ENCODE results near the gene MAGI2. TPM values are rescaled to one million over a fixed set of nuclear protein-coding genes. Genes with fewer than 3 reads are reported as not detected.
A peak's percentile ranks its signal among the peaks of the same experiment; 100 is the strongest.

MAGI2 gene
- total and polyA plus RNA-seq, 2 experiments from 2014 or later: 16.8 to 24.7 TPM

GRCh38 chr7:78169992-78170391 lies 1283.5 kb downstream of the MAGI2 start:
- Histone ChIP-seq H3K9me3 (ENCODE audit: low read depth) (no peaks in the 10 kb centered on the region), H3K4me3 (no peak overlapping the region), H3K36me3 (no peaks in the 10 kb centered on the region), H3K4me1 (ENCODE audit: low read depth) (peaks cover 8% of the 10 kb centered on the region), H3K27ac (no peak overlapping the region), H3K27me3 (no peaks in the 10 kb centered on the region)
- TF ChIP-seq CTCF (IDR thresholded peaks at IDR 0.05; ENCODE audit: low read depth, low read length): no peak
- DNase-seq (ENCODE audit: low read depth in 1 of 2, low spot score in 1 of 2): no peak

GRCh38 chr7:78168865-78169264 lies 1284.6 kb downstream of the MAGI2 start:
- no peak for DNase-seq (ENCODE audit: low read depth in 1 of 2, low spot score in 1 of 2)
- H3K4me1 ChIP-seq (ENCODE audit: low read depth): peaks cover 8% of the 10 kb centered on the region
- H3K9me3 ChIP-seq (ENCODE audit: low read depth): no peaks in the 10 kb centered on the region
- H3K4me3 ChIP-seq: no peak overlapping the region
- no peaks in the 10 kb centered on the region for H3K36me3 ChIP-seq
- no peak for TF ChIP-seq CTCF (IDR thresholded peaks at IDR 0.05; ENCODE audit: low read depth, low read length)
- H3K27me3 ChIP-seq: no peaks in the 10 kb centered on the region
- H3K27ac ChIP-seq: no peak overlapping the region

- H3K9me3 ChIP-seq (ENCODE audit: low read depth): no peaks in the 10 kb centered on the region
- peaks cover 1% of the 10 kb centered on the region for H3K4me1 ChIP-seq (ENCODE audit: low read depth)
- no peak overlapping the region for H3K27ac ChIP-seq
- no peak overlapping the region for H3K4me3 ChIP-seq
- H3K27me3 ChIP-seq: no peaks in the 10 kb centered on the region
- no peak for DNase-seq (ENCODE audit: low read depth in 1 of 2, low spot score in 1 of 2)
- H3K36me3 ChIP-seq: no peaks in the 10 kb centered on the region
- no peak for TF ChIP-seq CTCF (IDR thresholded peaks at IDR 0.05; ENCODE audit: low read depth, low read length)
Measured at GRCh38 chr7:78167860-78168259, 1285.6 kb downstream of the MAGI2 start.

- no peak for DNase-seq (ENCODE audit: low read depth in 1 of 2, low spot score in 1 of 2)
- H3K4me3 ChIP-seq: no peak overlapping the region
- H3K27me3 ChIP-seq: no peaks in the 10 kb centered on the region
- H3K27ac ChIP-seq: no peak overlapping the region
- no peaks in the 10 kb centered on the region for H3K36me3 ChIP-seq
- H3K9me3 ChIP-seq (ENCODE audit: low read depth): no peaks in the 10 kb centered on the region
- no peak for TF ChIP-seq CTCF (IDR thresholded peaks at IDR 0.05; ENCODE audit: low read depth, low read length)
- no peaks in the 10 kb centered on the region for H3K4me1 ChIP-seq (ENCODE audit: low read depth)
Measured at GRCh38 chr7:78165854-78166253, 1287.6 kb downstream of the MAGI2 start.

GRCh38 chr7:78165454-78165853 lies 1288.0 kb downstream of the MAGI2 start:
- H3K27me3 ChIP-seq: no peaks in the 10 kb centered on the region
- H3K9me3 ChIP-seq (ENCODE audit: low read depth): no peaks in the 10 kb centered on the region
- H3K4me1 ChIP-seq (ENCODE audit: low read depth): no peaks in the 10 kb centered on the region
- no peak for TF ChIP-seq CTCF (IDR thresholded peaks at IDR 0.05; ENCODE audit: low read depth, low read length)
- no peaks in the 10 kb centered on the region for H3K36me3 ChIP-seq
- no peak overlapping the region for H3K27ac ChIP-seq
- no peak overlapping the region for H3K4me3 ChIP-seq
- DNase-seq (ENCODE audit: low read depth in 1 of 2, low spot score in 1 of 2): no peak

GRCh38 chr7:78164459-78164858 lies 1289.0 kb downstream of the MAGI2 start:
- Histone ChIP-seq H3K4me1 (ENCODE audit: low read depth) (no peaks in the 10 kb centered on the region), H3K27ac (no peak overlapping the region), H3K27me3 (no peaks in the 10 kb centered on the region), H3K4me3 (no peak overlapping the region), H3K36me3 (no peaks in the 10 kb centered on the region), H3K9me3 (ENCODE audit: low read depth) (no peaks in the 10 kb centered on the region)
- DNase-seq (ENCODE audit: low read depth in 1 of 2, low spot score in 1 of 2): peak in 1 of 2 donors; percentile 12
- no peak for TF ChIP-seq CTCF (IDR thresholded peaks at IDR 0.05; ENCODE audit: low read depth, low read length)

Measured in cardiac muscle cell (in vitro differentiated cells and primary cell).